HepG2 (cell line): ENCODE results near the gene TMEM80. TPM values are rescaled to one million over a fixed set of nuclear protein-coding genes. Genes with fewer than 3 reads are reported as not detected.

ENCODE experiments used
- ATAC-seq: fragments of 200-7000 bp; cut with Tn5 transposase; 3 replicates; pipeline ENCODE4 v1.9.1; 2020; ENCODE audit warnings: mild to moderate bottlenecking, moderate library complexity
- BruUV-seq: library from RNA; stranded (reverse); fragments of 400-500 nt; replicated peaks from 2 replicates; lab custom pipeline; 2021; lab: Mats Ljungman, UMichigan
- CTCF ChIA-PET: fragments of 300-600 bp; formaldehyde crosslinking; extraction: SDS; loops from one replicate; lab custom pipeline; 2021; ENCODE audit warnings: low total read pairs, inconsistent platforms, low intra/inter-chr PET ratio; lab: Yijun Ruan, JAX
- POLR2A ChIA-PET: fragments of 350-600 bp; sonication (Branson Sonifier 250); formaldehyde crosslinking; loops from one replicate; lab custom pipeline; 2020; ENCODE audit warnings: antibody characterized with exemption, inconsistent platforms; lab: Yijun Ruan, JAX
- DNase-seq: peaks from one replicate; pipeline ENCODE4 v3.0.0-alpha.2; 2015; ENCODE audit warnings: low spot score
- FAIRE-seq: peaks from 3 replicates; lab custom pipeline; 2011; peaks lifted over from hg19 to GRCh38; lab: Jason Lieb, UNC
- H2AFZ ChIP-seq: one replicate; pipeline ENCODE4 v1.6.1; 2011; ENCODE audit warnings: low read length, inconsistent platforms
- H3K27ac ChIP-seq: fragments of 300-600 bp; 3 replicates; pipeline ENCODE4 v1.8.0; 2011; ENCODE audit warnings: mixed run types, mild to moderate bottlenecking, mixed read lengths, low read length, inconsistent platforms; ENCODE audit not compliant: insufficient read depth; ENCODE audit errors: extremely low read length
- H3K27me3 ChIP-seq, 2 experiments: fragments of 200-600 bp in 1 of 2; 2 replicates in 1 of 2; 3 replicates in 1 of 2; pipeline versions ENCODE4 v1.6.0 to v1.8.0; 2011; ENCODE audit warnings: low read length in 2 of 2, mild to moderate bottlenecking in 2 of 2, moderate library complexity in 2 of 2, inconsistent platforms in 1 of 2; ENCODE audit not compliant: insufficient read depth in 2 of 2, control insufficient read depth in 1 of 2
- H3K36me3 ChIP-seq, 2 experiments: fragments of 200-600 bp in 1 of 2; replicated peaks in 1 of 2; 2 replicates in 1 of 2; 3 replicates in 1 of 2; pipeline versions ENCODE4 v1.5.1 to v1.8.0; 2011; ENCODE audit warnings: low read length in 2 of 2, inconsistent platforms in 1 of 2; ENCODE audit not compliant: insufficient read depth in 2 of 2, control insufficient read depth in 1 of 2
- H3K4me1 ChIP-seq: 2 replicates; pipeline ENCODE4 v1.5.1; 2012; ENCODE audit warnings: low read length, inconsistent platforms; ENCODE audit not compliant: insufficient read depth
- H3K4me2 ChIP-seq: 2 replicates; pipeline ENCODE4 v1.6.0; 2011; ENCODE audit warnings: low read depth, low read length, inconsistent platforms
- H3K4me3 ChIP-seq, 3 experiments: fragments of 200-600 bp in 1 of 3; sonication (generic), shearing (Covaris generic) in 1 of 3; replicated peaks in 1 of 3; 2 replicates each; pipeline ENCODE4 v1.5.1; 2011 to 2016; ENCODE audit warnings: low read length in 3 of 3, inconsistent platforms in 2 of 3, low read depth in 2 of 3, mild to moderate bottlenecking in 2 of 3, control low read depth in 1 of 3, mixed read lengths in 1 of 3; ENCODE audit not compliant: insufficient read depth in 1 of 3
- H3K79me2 ChIP-seq: one replicate; pipeline ENCODE4 v1.6.1; 2011; ENCODE audit warnings: low read length, inconsistent platforms; ENCODE audit not compliant: insufficient read depth
- H3K9ac ChIP-seq: 2 replicates; pipeline ENCODE4 v1.6.0; 2011; ENCODE audit warnings: mild to moderate bottlenecking, low read depth, low read length, inconsistent platforms; ENCODE audit not compliant: insufficient read depth
- H3K9me3 ChIP-seq: 2 replicates; pipeline ENCODE4 v1.5.1; 2012; ENCODE audit warnings: mild to moderate bottlenecking, low read length
- H4K20me1 ChIP-seq: 2 replicates; pipeline ENCODE4 v1.6.0; 2011; ENCODE audit warnings: inconsistent platforms, mild to moderate bottlenecking, low read length, moderate library complexity; ENCODE audit not compliant: insufficient read depth
- ATM ChIP-seq: fragments of 450-650 bp; IDR thresholded peaks from 2 replicates; pipeline ENCODE4 v1.7.1; 2017; ENCODE audit warnings: mild to moderate bottlenecking, borderline replicate concordance
- BORCS8-MEF2B ChIP-seq: sonication (generic); formaldehyde crosslinking; IDR thresholded peaks from 2 replicates; pipeline ENCODE4 v1.8.0; 2022; ENCODE audit warnings: mild to moderate bottlenecking, missing genetic modification reagents
- CHD2 ChIP-seq: IDR thresholded peaks from 2 replicates; pipeline ENCODE4 v1.6.1; 2011; ENCODE audit warnings: low read depth, low read length, improper control_type of control experiment
- ETS1 ChIP-seq: sonication (generic); formaldehyde crosslinking; IDR thresholded peaks from 2 replicates; pipeline ENCODE4 v1.4.0; 2020; ENCODE audit warnings: missing genetic modification reagents
- GMEB1 ChIP-seq: sonication (generic); formaldehyde crosslinking; IDR thresholded peaks from 2 replicates; pipeline ENCODE4 v1.5.1; 2020; ENCODE audit warnings: missing genetic modification reagents, mild to moderate bottlenecking, borderline replicate concordance
- HOXA3 ChIP-seq: sonication (generic); formaldehyde crosslinking; IDR thresholded peaks from 2 replicates; pipeline ENCODE4 v1.5.0; 2020; ENCODE audit warnings: missing genetic modification reagents
- KMT2B ChIP-seq: IDR thresholded peaks from 2 replicates; pipeline ENCODE4 v1.6.1; 2016; ENCODE audit warnings: missing genetic modification reagents, missing compliant biosample characterization
- NFE2 ChIP-seq: sonication (generic); formaldehyde crosslinking; IDR thresholded peaks from 2 replicates; pipeline ENCODE4 v1.4.0; 2020; ENCODE audit warnings: missing genetic modification reagents
- RCOR2 ChIP-seq: IDR thresholded peaks from 2 replicates; pipeline ENCODE4 v1.6.1; 2016; ENCODE audit warnings: missing biosample characterization, missing genetic modification reagents
- RFX5 ChIP-seq: IDR thresholded peaks from 2 replicates; pipeline ENCODE4 v1.6.1; 2011; ENCODE audit warnings: low read depth, low read length, improper control_type of control experiment
- SKI ChIP-seq: fragments of 450-650 bp; IDR thresholded peaks from one replicate; pipeline ENCODE4 v1.6.1; 2018; ENCODE audit warnings: mild to moderate bottlenecking; ENCODE audit not compliant: partially characterized antibody
- ZNF224 ChIP-seq: sonication (generic); formaldehyde crosslinking; IDR thresholded peaks from 2 replicates; pipeline ENCODE4 v1.5.0; 2020; ENCODE audit warnings: mild to moderate bottlenecking, missing genetic modification reagents
- ZNF235 ChIP-seq: sonication (generic); formaldehyde crosslinking; IDR thresholded peaks from 2 replicates; pipeline ENCODE4 v1.8.1; 2023; ENCODE audit warnings: mild to moderate bottlenecking, missing genetic modification reagents, borderline replicate concordance
- ZNF331 ChIP-seq: sonication (generic); formaldehyde crosslinking; IDR thresholded peaks from 2 replicates; pipeline ENCODE4 v1.4.0; 2020; ENCODE audit warnings: missing genetic modification reagents
- ZNF546 ChIP-seq: sonication (generic); formaldehyde crosslinking; conservative IDR thresholded peaks from 2 replicates; pipeline ENCODE4 v1.8.1; 2023; ENCODE audit warnings: mild to moderate bottlenecking, missing genetic modification reagents
- ZNF562 ChIP-seq: sonication (generic); formaldehyde crosslinking; IDR thresholded peaks from 2 replicates; pipeline ENCODE4 v1.8.0; 2022; ENCODE audit warnings: missing genetic modification reagents, borderline replicate concordance
- ZNF672 ChIP-seq: sonication (generic); formaldehyde crosslinking; IDR thresholded peaks from 2 replicates; pipeline ENCODE4 v1.8.1; 2022; ENCODE audit warnings: missing genetic modification reagents
- ZNF691 ChIP-seq: sonication (generic); formaldehyde crosslinking; IDR thresholded peaks from 2 replicates; pipeline ENCODE4 v1.4.0; 2020; ENCODE audit warnings: missing genetic modification reagents, low read depth, mild to moderate bottlenecking, borderline replicate concordance
- ZNF724P ChIP-seq: sonication (generic); formaldehyde crosslinking; IDR thresholded peaks from 2 replicates; pipeline ENCODE4 v1.8.0; 2022; ENCODE audit warnings: missing genetic modification reagents, borderline replicate concordance
- WGBS: methylation state at CpG from one replicate; pipeline ENCODE4 v1.1.6; 2017; ENCODE audit warnings: low lambda C conversion rate; 5-methylcytosine and 5-hydroxymethylcytosine counted together
- in situ Hi-C: cut with HindIII; loops from 2 replicates; pipeline ENCODE4 v1.10.0; 2017; ENCODE audit warnings: low pct_unique_long_range_greater_than_20kb; ENCODE audit not compliant: extremely low pct_ligation_motif_present
- intact Hi-C: fragments of 100-400 bp; cut with micrococcal nuclease; formaldehyde crosslinking; loops from one replicate; pipeline ENCODE4 v1.10.0; 2022; ENCODE audit not compliant: unreplicated experiment
- polyA plus RNA-seq, 8 experiments: library from polyadenylated mRNA; depleted of rRNA in 3 of 8; stranded (reverse) in 7 of 8; unstranded in 1 of 8; fragments of >200 nt; fragmentation: Illumina TruSeq in 4 of 8; extraction: Trizol in 4 of 8; gene quantifications; 2 replicates each; pipeline versions ENCODE4 v1.2.1 to v1.2.3, GENCODE V29; 2011 to 2016; ENCODE audit warnings: low read depth in 4 of 8, missing spikeins in 1 of 8, mixed read lengths in 1 of 8; ENCODE audit not compliant: insufficient read depth in 1 of 8
- total RNA-seq, 5 experiments: library from RNA; depleted of rRNA; stranded (reverse); fragments of >200 nt; fragmentation: Illumina TruSeq; extraction: Trizol; gene quantifications; 2 replicates each; pipeline ENCODE4 v1.2.3, GENCODE V29; 2016; ENCODE audit warnings: low read depth in 1 of 5

The TMEM80 gene
- total and polyA plus RNA-seq, 2 of the 13 experiments (the other 11 are each of a cell fraction or from before 2014, with no cell fraction given), result 5.6 to 17.1 TPM

GRCh38 chr11:726278-727220, 30.9 kb downstream of the TMEM80 start (continued):
- TF ChIP-seq ZNF224 (no peak), ZNF331 (no peak), HOXA3 (CRISPR knock-in tag) (peak; percentile 24; the same call in 1 of the 2 replicates)

GRCh38 chr11:727281-727701, 31.7 kb downstream of the TMEM80 start:
- Histone ChIP-seq H3K27me3 (no peaks in the 10 kb centered on the region), H3K4me2 (no peak overlapping the region; the same call in 1 of the 2 replicates), H3K9me3 (no peaks in the 10 kb centered on the region), H4K20me1 (no peaks in the 10 kb centered on the region; the same call in 1 of the 2 replicates), H2AFZ (no peak overlapping the region), H3K4me3 (no peak overlapping the region), H3K27ac (peak overlapping the region; percentile 39), H3K79me2 (no peaks in the 10 kb centered on the region), H3K36me3 (peaks cover 18 to 28% of the 10 kb centered on the region in 2 experiments), H3K9ac (no peak overlapping the region), H3K4me1 (peaks cover 34% of the 10 kb centered on the region)
- no peak for DNase-seq
- in situ Hi-C loops (loop anchor here (5.0 kb wide), 1 partner anchor 70 kb away; no protein-coding TSS in a partner anchor), intact Hi-C loops (no loop called here)
- no peak for FAIRE-seq
- POLR2A ChIA-PET, result interaction anchor here (1.2 to 12.6 kb wide), 5 partner anchors 15 to 172 kb away, joined by 3 to 203 read pairs (median 10); partner anchors contain the start of genes DEAF1, EPS8L2, TALDO1 and TMEM80
- ATAC-seq, result no peak
- CTCF ChIA-PET, result interaction anchor here (0.8 to 2.3 kb wide), 6 partner anchors 30 to 172 kb away, joined by 3 to 20 read pairs (median 7); partner anchors contain the start of genes DEAF1, SLC25A22 and TMEM80
- BruUV-seq, result no TSS peak
- 100% methylated on average over 2 of the region's 12 CpGs for WGBS
- TF ChIP-seq ZNF562, result no peak
- TF ChIP-seq KMT2B (CRISPR knock-in tag), result no peak
- no peak for TF ChIP-seq GMEB1 (CRISPR knock-in tag)
- no peak for TF ChIP-seq RFX5
- no peak for TF ChIP-seq ZNF546
- TF ChIP-seq ETS1 (CRISPR knock-in tag), result no peak
- TF ChIP-seq ZNF724P (CRISPR knock-in tag), result no peak
- no peak for TF ChIP-seq RCOR2 (CRISPR knock-in tag)
- TF ChIP-seq ZNF235 (CRISPR knock-in tag), result 0 out of 2 replicates have a peak, but pooled peaks have one; percentile 3
- TF ChIP-seq SKI, result no peak
- TF ChIP-seq NFE2 (CRISPR knock-in tag), result no peak
- TF ChIP-seq CHD2, result no peak
- TF ChIP-seq ZNF672 (CRISPR knock-in tag), result no peak
- TF ChIP-seq ZNF691 (CRISPR knock-in tag), result no peak
- no peak for TF ChIP-seq BORCS8-MEF2B (CRISPR knock-in tag)
- TF ChIP-seq ATM, result no peak
